Activated CD8-positive, alpha-beta memory T cell treated with anti-CD3 and anti-CD28 coated beads for 24 hours (primary cell): ENCODE data around the gene VSIR.

Experiments
- DNase-seq: peaks from one replicate; pipeline ENCODE4 v3.0.0-alpha.2; 2020

VSIR gene

DNA sequence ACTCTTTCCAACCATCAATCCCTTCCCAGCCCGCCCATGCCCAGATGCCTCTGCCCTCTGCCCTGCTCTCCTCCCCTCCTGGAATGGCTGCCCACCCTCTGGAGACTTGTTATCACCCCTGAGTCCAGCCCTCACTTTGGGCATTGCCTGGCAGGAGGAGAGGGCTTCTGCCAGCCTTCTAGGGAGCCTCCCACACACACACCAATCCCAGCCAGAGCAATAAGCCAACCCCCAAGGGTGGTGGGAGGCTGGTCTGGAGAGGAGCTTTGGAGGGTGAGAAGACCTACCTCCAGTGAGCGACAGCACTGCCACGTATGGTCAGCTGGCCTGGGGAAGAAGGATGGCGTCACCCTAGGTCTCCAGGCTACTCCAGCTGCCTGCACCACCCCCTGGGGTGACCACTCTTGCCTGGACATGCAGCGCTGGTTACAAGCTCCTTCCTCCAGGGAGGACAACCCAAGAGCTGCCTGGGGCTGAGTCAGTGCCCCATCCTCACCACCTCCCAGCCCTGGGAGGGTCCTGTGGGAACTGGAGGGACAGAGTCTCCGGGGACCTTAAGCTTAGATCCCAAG lies 62.2 kb downstream of the VSIR start:
- DNase-seq, result no peak

DNA sequence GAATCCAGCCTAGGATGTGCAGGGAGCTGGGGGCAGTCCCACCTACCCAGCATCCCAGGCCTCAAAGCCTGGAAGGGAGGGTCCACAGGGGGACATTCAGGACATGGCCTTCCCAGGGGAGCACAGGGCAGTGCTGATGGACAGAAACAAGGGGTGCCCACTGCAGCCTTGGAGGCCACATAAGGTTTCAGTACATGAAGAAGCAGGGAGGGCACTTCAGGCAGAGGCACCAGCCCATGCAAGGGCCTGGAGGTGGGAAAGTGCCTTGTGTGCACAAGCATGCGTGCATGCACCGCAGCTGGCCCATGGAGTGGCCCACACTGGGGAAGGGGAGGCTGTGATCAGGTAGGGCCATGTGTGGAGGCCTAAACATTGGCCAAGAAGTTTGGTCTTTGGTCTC lies 62.8 kb downstream of the VSIR start:
- DNase-seq, result no peak

DNA sequence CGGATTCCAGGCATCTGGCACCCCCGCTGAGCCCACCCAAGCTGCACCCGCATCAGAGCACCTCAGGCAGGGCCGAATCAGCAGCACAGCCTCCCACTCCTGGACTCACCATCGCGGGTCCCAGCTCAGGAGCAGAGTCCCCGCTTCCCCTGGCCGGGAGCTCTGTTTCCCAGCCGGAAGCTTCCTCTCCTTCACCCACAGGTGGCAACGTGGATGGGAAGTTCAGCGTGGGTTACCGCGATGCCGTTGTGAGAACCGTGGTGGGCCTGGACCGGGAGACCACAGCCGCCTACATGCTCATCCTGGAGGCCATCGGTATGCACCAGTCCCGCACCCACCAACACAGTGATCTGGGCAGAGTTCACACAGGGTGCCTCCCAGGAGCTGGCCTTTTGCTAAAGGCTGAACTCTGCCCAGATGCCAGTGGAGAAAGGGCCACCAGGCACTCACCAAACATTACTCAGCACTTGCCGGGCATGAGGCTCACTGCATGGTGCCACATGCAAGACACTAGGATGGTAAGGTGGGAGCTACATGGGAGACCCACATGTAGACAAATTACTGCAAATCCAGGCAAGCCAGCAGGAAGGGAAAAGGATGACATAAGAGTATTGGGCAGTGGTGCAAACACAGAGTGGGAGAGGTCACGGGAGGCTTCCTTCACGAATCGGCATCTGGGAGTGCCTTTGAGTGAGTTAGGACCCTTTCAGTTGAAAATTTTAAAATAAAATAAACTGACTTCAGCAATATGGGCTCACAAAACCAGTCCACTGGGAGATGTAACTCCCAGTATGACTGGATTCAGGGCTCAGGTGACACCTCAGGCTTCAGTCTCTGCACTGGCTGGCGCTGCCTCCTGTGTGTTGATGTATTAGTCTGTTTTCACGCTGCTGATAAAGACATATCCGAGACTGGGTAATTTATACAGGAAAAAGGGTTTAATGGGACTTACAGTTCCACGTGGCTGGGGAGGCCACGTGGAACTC lies 64.1 kb downstream of the VSIR start:
- DNase-seq, result no peak

DNA sequence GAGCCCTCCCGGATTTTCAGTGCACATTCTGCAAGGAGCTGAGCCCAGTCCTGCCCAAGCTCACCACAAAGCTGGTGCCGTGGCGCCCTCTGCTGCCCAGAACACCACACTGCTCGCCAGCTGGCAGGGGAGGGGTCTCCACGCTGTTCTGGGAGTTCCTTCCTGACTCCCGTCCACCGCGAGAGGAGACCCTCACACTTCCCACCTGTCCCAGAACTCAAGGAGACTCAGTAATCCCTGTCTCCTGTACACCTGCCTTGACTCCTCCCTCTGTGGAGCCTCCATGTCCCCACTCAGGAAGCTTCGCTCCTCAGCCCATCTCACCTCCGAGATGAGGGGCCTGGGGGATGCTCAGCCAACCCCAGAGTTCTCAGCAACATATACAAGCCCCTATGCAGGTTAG lies 65.0 kb downstream of the VSIR start:
- DNase-seq, result peak; percentile 91

DNA sequence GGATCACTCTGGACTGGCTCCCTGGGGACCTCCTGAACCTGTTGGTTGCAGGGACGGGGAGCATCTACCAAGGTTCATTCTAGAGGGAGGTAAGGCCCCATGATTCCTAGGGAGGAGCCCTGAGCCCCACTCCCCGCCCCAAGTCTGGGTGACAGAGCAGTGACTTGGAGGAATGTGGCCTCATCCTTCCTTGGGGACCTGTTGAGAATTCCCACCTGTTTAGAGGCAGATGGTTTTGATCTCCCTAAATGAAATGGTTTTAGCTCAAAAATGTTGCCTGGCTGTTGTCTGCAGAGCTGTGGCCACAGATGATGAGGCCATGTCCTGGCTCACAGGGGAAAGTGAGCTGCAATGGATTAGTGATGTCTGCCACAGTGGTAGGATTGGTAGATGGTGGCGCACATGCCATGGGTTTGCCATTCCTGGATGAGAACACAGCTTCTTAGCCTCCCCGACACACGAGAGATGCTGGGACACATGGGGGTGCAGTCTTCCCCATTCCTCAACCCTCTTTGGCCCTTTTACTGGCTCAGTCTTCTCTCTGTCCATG lies 66.0 kb downstream of the VSIR start:
- DNase-seq, result no peak

DNA sequence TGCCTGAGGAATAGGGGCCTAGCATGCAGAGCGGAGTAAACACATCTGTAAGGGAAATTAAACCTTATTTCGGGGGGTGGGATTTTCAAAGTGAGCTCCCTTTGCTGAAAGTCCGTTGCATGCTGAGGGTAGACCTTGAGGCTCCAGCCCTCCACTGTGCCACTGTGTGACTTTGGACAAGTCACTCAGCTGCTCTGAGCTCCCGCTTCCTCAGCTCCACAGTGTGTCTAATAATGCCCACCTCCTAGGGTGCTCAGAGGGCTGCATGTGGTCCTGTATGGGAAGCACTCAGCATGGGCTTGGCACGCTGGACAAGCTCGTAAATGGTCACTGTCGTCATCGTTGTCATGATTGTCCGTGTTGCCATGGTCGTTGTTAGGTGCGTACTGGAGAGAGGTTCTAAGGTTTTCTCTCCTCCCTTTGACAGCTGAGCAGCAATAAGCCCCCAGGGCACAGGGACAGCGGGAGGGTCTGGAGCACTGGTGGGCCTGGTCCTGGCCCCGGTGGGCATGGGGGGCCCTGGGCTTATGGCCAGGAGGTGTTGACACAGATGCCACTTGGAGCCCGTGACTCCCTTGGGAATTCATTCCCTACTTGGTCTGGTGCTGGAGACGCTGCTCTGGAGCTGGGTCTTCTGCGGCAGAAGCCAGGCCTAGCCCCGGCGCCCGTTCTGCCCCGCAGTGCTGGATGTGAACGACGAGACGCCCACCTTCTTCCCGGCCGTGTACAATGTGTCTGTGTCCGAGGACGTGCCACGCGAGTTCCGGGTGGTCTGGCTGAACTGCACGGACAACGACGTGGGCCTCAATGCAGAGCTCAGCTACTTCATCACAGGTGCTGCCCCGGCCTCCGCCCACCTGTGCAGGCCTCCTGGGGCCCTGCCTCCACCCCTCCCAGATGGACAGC lies 66.9 kb downstream of the VSIR start:
- no peak for DNase-seq

DNA sequence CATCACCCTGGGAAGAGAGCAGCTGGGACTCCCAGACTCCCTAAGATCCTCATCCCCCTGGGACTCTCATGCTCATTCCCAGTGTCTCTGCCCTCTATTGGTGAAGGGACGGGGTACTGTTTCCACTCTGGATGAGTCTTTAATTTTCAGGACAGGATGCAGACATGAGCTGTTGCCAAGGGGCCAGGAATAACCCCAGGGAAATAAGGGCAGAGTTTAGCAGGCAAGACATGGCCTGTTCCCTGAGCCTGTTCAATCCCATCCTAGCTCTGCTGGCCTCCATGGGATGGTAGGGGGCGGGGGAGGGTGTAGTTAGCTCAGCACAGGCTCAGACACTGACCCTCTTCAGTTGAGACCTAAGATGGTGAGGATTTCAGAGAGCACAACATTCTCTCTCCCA lies 67.7 kb downstream of the VSIR start:
- no peak for DNase-seq

DNA sequence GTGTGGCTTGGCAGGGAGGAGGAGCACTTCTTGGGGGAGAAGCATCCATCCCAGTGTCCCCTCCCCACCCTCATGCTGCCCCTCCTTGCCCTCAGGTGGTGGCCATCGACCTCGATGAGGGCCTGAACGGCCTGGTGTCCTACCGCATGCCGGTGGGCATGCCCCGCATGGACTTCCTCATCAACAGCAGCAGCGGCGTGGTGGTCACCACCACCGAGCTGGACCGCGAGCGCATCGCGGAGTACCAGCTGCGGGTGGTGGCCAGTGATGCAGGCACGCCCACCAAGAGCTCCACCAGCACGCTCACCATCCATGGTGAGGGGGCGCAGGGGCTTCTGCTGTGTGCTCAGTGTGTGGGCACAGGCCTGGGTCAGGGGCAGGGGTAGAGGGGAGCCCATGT lies 68.5 kb downstream of the VSIR start:
- DNase-seq, result no peak

DNA sequence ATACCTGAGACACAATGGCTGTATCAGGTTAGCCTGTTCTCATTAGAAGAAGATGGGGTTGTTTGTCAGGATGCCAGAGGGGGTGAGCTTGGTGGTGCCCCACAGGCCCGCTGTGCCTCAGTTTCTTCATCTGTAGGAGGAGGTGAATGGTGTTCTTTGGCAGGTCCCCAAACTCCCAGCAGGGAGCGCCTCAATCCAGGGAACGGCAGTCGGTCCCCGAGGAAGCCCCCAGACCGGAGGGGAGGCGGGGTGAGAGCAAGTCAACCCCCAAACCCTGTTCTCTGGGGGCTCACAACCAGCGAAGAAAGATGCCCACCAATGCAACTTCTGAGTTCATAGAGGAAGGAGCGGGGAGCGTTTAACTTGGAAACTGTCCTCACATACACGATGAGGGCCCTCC lies 69.7 kb downstream of the VSIR start:
- no peak for DNase-seq

DNA sequence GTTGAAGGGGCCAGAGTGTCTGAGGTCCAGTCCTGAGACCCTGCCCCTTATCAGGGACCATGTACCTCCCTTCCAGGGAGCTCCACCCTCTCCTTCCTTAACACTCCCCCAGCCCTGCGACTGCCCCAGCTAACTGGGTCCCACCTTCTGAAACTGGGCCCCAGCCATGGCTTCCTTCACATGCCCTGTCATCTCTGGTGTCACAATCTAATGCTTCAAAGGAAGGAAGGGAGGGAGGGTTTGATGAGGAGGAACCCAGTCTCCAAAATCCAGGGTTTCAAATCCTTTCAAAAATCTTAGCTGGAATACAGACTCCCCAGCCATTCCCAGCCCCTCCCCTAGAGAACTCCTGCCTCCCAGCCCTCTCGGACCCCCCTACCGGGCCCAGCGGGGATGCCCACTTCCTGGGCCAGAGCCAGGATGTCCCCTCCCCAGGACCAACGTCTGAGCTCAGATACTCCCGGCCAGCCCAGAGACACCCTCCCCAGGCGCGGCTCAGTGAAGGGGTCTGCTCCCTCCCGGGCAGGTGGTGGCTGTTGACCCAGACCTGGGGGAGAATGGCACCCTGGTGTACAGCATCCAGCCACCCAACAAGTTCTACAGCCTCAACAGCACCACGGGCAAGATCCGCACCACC lies 71.7 kb downstream of the VSIR start:
- no peak for DNase-seq

DNA sequence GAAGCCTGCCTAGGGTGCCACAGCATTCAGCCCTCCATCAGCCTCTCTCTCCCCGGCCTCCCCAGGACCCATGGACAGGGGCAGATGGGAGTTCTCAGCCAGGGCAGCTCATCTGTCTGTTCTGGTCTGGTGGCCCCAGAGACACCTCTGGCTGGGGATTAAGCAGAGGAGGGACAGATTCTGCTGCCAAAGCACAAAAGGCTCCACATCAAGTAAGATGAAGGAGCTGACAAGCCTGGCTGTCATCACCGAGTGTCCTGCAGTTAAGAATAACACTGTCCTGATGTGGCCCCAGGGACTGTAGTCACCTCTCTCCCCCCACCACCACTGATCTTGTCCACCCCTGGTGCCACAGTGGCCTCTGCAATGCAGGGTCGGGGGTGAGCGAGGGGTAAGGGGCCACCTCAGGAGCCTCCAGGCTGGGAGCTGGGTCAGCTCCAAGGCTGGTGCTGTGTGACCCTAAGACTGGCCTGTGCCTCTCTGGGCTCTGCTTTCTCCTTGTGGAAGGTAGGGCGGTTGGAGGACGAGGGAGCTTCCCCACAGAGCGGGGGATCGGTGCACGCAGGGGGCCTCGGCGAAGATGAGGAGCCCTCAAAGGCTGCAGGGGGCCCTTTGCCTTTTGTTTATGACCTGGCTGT lies 72.5 kb downstream of the VSIR start:
- no peak for DNase-seq

DNA sequence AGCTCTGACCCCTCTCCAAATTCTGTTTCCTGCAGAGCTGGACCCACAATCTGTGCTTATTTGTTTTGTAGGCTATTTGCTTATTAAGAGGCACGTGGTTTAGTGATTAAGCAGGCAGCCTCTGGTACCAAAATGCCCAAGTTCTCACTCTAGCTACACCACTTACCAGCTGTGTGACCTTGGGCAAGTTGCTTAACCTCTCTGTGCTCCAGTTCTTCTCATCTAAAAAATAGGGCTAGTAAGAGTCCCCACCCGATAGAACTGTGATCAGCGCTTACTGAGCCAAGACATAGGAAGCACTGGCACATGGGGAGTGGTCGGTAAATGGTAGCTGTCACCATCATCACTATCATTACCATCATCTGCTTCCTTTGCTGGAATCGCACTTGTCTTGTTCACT lies 74.6 kb downstream of the VSIR start:
- DNase-seq, result no peak

DNA sequence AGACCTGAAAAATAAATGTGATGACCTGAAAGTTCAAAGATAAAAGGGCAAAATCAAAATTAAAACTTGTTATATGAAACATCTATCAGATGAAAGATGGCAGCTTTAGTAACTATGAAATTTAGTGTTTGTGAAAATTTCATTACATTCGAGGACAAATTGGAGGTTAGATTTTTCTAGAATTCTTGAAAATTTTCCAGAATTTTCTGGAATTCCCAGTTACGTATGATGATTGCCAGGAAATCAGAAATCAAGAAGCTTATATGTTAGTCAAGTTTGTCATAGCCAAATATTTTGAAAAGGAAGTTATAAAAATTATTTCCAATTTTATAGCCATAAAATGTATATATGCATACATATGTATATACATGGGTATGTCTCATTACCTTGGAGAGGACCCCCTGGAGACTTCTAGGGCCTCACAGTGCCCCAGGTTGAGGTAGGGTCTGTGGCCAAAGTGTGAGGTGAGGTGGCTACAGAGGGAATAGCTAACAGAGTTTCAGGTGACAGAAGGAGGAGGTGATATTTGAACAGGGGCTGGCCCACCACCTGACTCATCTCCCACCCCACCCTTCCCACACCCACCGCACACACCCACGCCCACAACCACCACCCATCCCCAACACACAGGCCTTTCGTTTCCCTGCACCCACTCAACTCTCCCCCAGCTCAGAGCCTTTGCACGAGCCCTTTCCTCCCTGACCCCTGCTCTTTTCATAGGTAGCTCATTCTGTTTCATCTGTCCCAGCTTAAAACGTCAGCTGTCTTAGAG lies 75.2 kb downstream of the VSIR start:
- peak; percentile 82 for DNase-seq
